NCI-H524 (cell line): Measurements from ENCODE around the gene LBX2.

Source experiments
- DNase-seq, 2 experiments: peaks; one replicate each; lab custom pipeline; 2025; lab: John Stamatoyannopoulos, UW

The LBX2 gene

GRCh38 chr2:74499267-74499939 lies at the start of gene LBX2:
TSS of gene LBX2 (minus strand) at chr2:74499603. CDS start at chr2:74499537, 66 bp downstream.
- DNase-seq = no peak

- DNase-seq = peak; percentile 57 to 74
Observed at GRCh38 chr2:74548285-74548899, 49.0 kb upstream of the LBX2 start.

- no peak for DNase-seq
Observed at GRCh38 chr2:74546004-74546403, 46.6 kb upstream of the LBX2 start.

- DNase-seq = no peak
Observed at GRCh38 chr2:74544634-74545033, 45.2 kb upstream of the LBX2 start.

GRCh38 chr2:74542978-74543377 lies 43.6 kb upstream of the LBX2 start:
- DNase-seq = no peak

- no peak for DNase-seq
Observed at GRCh38 chr2:74540291-74540690, 40.9 kb upstream of the LBX2 start.

GRCh38 chr2:74538881-74539339 lies 39.5 kb upstream of the LBX2 start:
- no peak for DNase-seq

GRCh38 chr2:74537140-74537539 lies 37.7 kb upstream of the LBX2 start:
- DNase-seq = no peak

- DNase-seq = no peak
Observed at GRCh38 chr2:74536166-74536950, 37.0 kb upstream of the LBX2 start.

GRCh38 chr2:74535440-74535965 lies 36.1 kb upstream of the LBX2 start:
- DNase-seq = no peak

- no peak for DNase-seq
Observed at GRCh38 chr2:74534411-74534810, 35.0 kb upstream of the LBX2 start.

- no peak for DNase-seq
Observed at GRCh38 chr2:74533464-74533863, 34.1 kb upstream of the LBX2 start.

GRCh38 chr2:74532222-74532621 lies 32.8 kb upstream of the LBX2 start:
- peak in 1 of 2 experiments; percentile 70 for DNase-seq

- DNase-seq = no peak
Observed at GRCh38 chr2:74531666-74532065, 32.3 kb upstream of the LBX2 start.

GRCh38 chr2:74530239-74531187 lies 31.1 kb upstream of the LBX2 start:
- DNase-seq = peak in 1 of 2 experiments; percentile 30

- DNase-seq = peak; percentile 98
Observed at GRCh38 chr2:74529357-74530238, 30.2 kb upstream of the LBX2 start, which contains the start of the genes AUP1 and HTRA2. TSS of gene AUP1 (minus strand) at chr2:74529706. CDS start at chr2:74529629, 77 bp downstream. TSS of gene HTRA2 (plus strand) at chr2:74529933. CDS start at chr2:74530007, 74 bp downstream.

GRCh38 chr2:74528600-74529356 lies 29.4 kb upstream of the LBX2 start:
- no peak for DNase-seq

- DNase-seq = no peak
Observed at GRCh38 chr2:74527741-74528140, 28.3 kb upstream of the LBX2 start.

- DNase-seq = no peak
Observed at GRCh38 chr2:74526649-74527230, 27.3 kb upstream of the LBX2 start.
